Gastroesophageal sphincter (tissue), 4 donors: ENCODE data around the gene SSMEM1. TPM values are rescaled to one million over a fixed set of nuclear protein-coding genes. Genes with fewer than 3 reads are reported as not detected.

Experiments
- ATAC-seq: fragments of 150-250 bp; one replicate; pipeline ENCODE4 v1.9.1; 2016; ENCODE audit warnings: mild to moderate bottlenecking, moderate library complexity
- H3K27ac ChIP-seq, 4 donors: fragments of 200-600 bp; sonication (generic) in 3 of 4; 1 replicate in 3 of 4; 2 replicates in 1 of 4; pipeline ENCODE4 v1.5.1; 2016 to 2019
- H3K27me3 ChIP-seq: fragments of 200-600 bp; sonication (generic); one replicate; pipeline ENCODE4 v1.5.1; 2019
- H3K36me3 ChIP-seq, 2 donors: fragments of 200-600 bp; sonication (generic); one replicate each; pipeline ENCODE4 v1.5.1; 2019; ENCODE audit warnings: control low read depth in 1 of 2
- H3K4me1 ChIP-seq, 3 donors: fragments of 200-600 bp; sonication (generic); 1 replicate in 2 of 3; 2 replicates in 1 of 3; pipeline ENCODE4 v1.5.1; 2016 to 2019; ENCODE audit warnings: control low read depth in 2 of 3
- H3K4me3 ChIP-seq, 2 donors: fragments of 200-600 bp; sonication (generic); one replicate each; pipeline ENCODE4 v1.5.1; 2019; ENCODE audit warnings: mild to moderate bottlenecking in 1 of 2, moderate library complexity in 1 of 2
- H3K9me3 ChIP-seq, 3 donors: fragments of 200-600 bp; sonication (generic); one replicate each; pipeline ENCODE4 v1.5.1; 2017 to 2019; ENCODE audit warnings: control low read depth in 2 of 3
- CTCF ChIP-seq, 4 experiments: fragments of 200-600 bp in 2 of 4; fragments of 450-650 bp in 2 of 4; sonication (generic) in 1 of 4; IDR thresholded peaks; one replicate each; pipeline ENCODE4 v1.5.1; 2017 to 2019; ENCODE audit warnings: antibody characterized with exemption in 4 of 4, mild to moderate bottlenecking in 2 of 4, moderate library complexity in 2 of 4
- EP300 ChIP-seq: sonication (generic); formaldehyde crosslinking; IDR thresholded peaks from one replicate; pipeline ENCODE4 v1.6.1; 2017; ENCODE audit warnings: antibody characterized with exemption, mild to moderate bottlenecking
- POLR2A ChIP-seq, 2 donors: fragments of 450-650 bp; IDR thresholded peaks; one replicate each; pipeline ENCODE4 v1.6.1; 2017; ENCODE audit warnings: antibody characterized with exemption in 2 of 2, mild to moderate bottlenecking in 2 of 2, moderate library complexity in 1 of 2
- POLR2AphosphoS5 ChIP-seq: sonication (generic); formaldehyde crosslinking; IDR thresholded peaks from one replicate; pipeline ENCODE4 v1.6.1; 2017; ENCODE audit warnings: antibody characterized with exemption
- WGBS, 2 donors: methylation state at CpG; one replicate each; pipeline ENCODE4 v1.1.5; 2018; ENCODE audit warnings: low coverage in 1 of 2; 5-methylcytosine and 5-hydroxymethylcytosine counted together
- total RNA-seq, 4 donors: library from RNA; depleted of rRNA; stranded (reverse); fragments of >200 nt; gene quantifications; one replicate each; pipeline ENCODE4 v1.1.0, GENCODE V29; 2016

SSMEM1 gene
- total RNA-seq, 4 donors from 2014 or later: not detected

- Histone ChIP-seq H3K27ac (no peak overlapping the region), H3K9me3 (peaks cover 0 to 13% (median 0%) of the 10 kb centered on the region in 3 donors), H3K4me1 (no peaks in the 10 kb centered on the region), H3K27me3 (no peaks in the 10 kb centered on the region), H3K4me3 (no peak overlapping the region), H3K36me3 (no peaks in the 10 kb centered on the region)
- no peak for ATAC-seq
- no peak for TF ChIP-seq CTCF (IDR thresholded peaks at IDR 0.05)
- TF ChIP-seq POLR2AphosphoS5: no peak
- TF ChIP-seq POLR2A (IDR thresholded peaks at IDR 0.05): no peak
- TF ChIP-seq EP300: no peak
- WGBS, 2 donors: 73% methylated on average over 2 of the region's 2 CpGs; no CpG with 5 or more reads in 1 of the 2 donors
Observed at GRCh38 chr7:130263130-130263529, 55.5 kb downstream of the SSMEM1 start.

Other genes starting within 250 kb of the SSMEM1 start
- 10 to 100 TPM in 3 of 4 donors, 1 to 10 TPM in 1; 7.0 to 18.4 (median 11.7) TPM for gene ZC3HC1, start 156.5 kb upstream of the SSMEM1 start, total RNA-seq
- 10 to 100 TPM; 17.0 to 28.8 (median 23.0) TPM for gene KLHDC10, start 137.3 kb upstream of the SSMEM1 start, total RNA-seq
- gene TMEM209, start 2.5 kb upstream of the SSMEM1 start, total RNA-seq: 10 to 100 TPM in 1 of 4 donors, 1 to 10 TPM in 3; 5.5 to 13.4 (median 8.2) TPM
- gene CPA2, start 59.0 kb downstream of the SSMEM1 start, total RNA-seq: not detected
- under 1 TPM in 1 of 4 donors, not detected in 3; 0.93 TPM for gene CPA4, start 85.3 kb downstream of the SSMEM1 start, total RNA-seq
- not detected for gene CPA5, start 137.0 kb downstream of the SSMEM1 start, total RNA-seq
- gene CPA1, start 172.6 kb downstream of the SSMEM1 start, total RNA-seq: under 1 TPM in 1 of 4 donors, not detected in 3; 0.42 TPM
- gene CEP41, start 233.2 kb downstream of the SSMEM1 start, total RNA-seq: 1 to 10 TPM; 3.6 to 6.2 (median 3.9) TPM